Limb (tissue), 2 donors: Measurements from ENCODE around the gene CDC42EP2.

ENCODE experiments used
- DNase-seq, 2 donors: peaks; one replicate each; pipeline ENCODE4 v3.0.0-alpha.2; 2016; ENCODE audit errors: extremely low spot score in 2 of 2

CDC42EP2 gene

DNA sequence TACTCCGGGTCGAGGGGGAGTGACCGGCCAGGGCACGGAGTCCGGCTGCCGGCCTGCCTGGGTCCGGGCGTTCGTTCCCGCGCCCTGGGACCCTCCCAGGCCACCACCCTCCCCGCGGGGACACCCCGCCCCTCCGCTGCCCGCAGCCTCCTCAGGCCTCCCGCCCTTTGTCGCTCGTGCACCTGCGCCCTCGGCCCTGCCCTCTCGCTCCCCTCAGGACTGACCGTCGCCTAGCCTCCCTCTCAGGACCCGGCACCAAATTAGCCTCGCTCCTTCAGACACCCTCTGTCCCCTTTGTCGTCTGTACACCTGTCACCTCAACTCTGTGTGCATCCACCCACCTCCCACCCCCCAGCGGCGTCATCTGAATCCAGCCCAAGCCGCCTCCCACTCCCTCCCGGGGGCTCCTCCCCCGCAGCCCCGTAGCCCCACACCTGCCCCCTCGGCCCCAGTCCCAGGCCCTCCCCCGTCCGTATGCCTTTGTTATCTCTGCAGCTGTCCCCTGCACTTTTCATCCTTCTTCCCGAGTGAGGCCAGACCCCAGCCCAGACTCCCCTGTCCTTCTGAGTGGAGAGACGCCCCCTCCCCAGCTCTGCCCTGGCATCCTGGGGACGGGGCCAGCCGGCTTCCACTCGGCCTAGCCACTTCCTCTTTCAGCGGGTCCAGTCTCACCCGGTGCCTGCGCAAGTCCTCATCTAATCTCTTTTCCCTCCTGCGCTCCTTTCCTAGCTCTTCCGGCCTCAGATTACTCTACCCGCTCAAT lies 40.5 kb downstream of the CDC42EP2 start:
- peak in 1 of 2 donors; percentile 73 for DNase-seq

DNA sequence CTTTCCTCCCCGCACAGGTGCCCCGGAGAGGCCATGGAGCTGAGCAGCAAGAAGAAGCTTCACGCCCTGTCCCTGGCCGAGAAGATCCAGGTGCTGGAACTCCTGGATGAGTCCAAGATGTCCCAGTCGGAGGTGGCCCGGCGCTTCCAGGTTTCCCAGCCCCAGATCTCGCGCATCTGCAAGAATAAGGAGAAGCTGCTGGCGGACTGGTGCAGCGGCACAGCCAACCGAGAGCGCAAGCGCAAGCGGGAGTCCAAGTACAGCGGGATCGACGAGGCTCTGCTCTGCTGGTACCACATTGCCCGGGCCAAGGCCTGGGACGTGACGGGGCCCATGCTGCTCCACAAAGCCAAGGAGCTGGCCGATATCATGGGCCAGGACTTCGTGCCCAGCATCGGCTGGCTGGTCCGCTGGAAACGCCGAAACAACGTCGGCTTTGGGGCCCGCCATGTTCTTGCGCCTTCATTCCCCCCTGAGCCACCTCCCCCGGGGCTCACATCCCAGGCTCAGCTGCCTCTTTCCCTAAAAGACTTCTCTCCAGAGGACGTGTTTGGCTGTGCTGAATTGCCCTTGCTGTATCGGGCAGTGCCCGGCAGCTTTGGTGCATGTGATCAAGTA lies 41.2 kb downstream of the CDC42EP2 start:
- DNase-seq = peak in 1 of 2 donors; percentile 53

DNA sequence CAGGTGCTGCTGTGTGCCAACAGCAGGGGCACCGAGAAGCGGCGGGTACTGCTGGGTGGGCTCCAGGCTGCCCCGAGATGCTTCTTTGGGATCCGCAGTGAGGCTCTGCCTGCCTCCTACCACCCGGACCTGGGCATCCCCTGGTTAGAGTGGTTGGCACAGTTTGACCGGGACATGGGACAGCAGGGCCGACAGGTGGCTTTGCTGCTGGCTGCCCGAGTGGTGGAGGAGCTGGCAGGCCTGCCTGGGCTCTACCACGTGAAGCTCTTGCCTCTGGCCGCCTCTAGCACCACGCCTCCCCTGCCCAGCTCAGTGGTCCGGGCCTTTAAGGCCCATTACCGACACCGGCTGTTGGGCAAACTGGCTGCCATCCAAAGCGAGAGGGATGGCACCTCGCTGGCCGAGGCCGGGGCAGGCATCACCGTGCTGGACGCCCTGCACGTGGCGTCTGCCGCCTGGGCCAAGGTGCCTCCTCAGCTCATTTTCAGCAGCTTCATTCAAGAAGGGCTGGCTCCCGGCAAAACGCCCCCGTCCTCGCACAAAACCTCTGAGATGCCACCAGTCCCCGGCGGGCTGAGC lies 41.8 kb downstream of the CDC42EP2 start:
- no peak for DNase-seq

DNA sequence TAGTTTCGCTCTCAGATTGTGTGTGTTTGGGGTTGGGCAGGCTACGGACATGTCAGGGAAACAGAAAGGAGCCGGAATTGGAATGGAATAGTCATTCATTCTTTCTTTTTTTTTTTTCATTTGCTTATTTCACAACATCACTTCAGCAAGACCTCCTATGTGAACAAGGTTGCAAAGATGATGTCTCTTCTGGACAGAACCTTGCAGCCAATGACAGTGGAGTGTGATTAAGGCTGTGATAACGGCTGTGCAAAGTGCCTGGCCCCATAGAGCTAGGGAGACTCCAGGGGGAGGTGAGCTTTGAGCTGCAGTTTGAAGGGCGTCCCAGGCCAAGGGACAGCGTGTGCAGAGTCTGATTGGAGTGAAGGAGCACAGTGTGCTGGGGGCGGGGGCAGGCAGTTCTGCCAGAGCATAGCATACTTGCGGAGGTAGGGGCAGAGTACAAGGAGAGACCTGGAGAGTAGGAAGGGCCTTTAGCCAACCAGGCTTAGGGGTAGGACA lies 43.2 kb downstream of the CDC42EP2 start:
- DNase-seq = no peak

DNA sequence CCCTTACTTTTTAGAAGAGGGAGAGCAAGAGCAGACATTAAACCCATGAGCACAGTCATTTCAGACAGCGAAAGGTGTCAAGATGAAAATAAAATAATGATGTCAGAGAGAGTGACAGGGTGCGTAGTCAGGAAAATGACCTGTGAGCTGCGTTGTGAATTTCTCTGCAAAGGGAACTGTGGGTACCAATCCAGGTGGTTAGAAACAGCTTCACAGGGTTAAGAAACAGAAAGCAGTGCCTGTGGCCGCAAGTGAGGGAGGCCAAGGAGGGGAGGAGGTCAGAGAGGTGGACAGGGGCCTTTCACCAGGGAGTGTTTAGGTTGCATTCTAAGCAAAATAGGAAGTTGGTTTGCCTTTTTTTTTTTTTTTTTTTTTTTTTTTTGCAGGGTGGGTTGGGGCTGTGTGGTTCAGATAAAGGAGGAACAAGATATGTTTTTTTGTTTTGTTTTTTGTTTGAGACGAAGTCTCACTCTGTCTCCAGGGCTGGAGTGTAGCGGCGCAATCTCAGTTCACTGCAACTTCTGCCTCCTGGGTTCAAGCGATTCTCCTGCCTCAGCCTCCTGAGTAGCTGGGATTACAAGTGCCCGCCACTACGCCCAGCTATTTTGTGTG lies 47.8 kb downstream of the CDC42EP2 start:
- no peak for DNase-seq

DNA sequence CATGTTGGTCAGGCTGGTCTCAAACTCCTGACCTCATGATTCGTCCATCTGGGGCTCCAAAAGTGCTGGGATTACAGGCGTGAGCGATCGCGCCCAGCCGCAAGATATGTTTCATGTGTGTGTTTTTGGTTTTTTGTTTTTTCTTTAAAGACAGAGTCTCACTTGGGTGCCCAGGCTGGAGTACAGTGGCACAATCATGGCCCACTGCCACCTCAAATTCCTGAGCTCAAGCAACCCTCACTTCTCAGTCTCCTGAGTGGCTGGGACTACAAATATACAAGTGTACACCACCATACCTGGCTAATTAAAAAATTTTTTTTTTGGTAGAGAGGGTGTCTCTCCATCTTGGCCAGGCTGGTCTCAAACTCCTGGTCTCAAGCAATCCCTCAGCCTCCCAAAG lies 48.3 kb downstream of the CDC42EP2 start:
- DNase-seq = no peak

DNA sequence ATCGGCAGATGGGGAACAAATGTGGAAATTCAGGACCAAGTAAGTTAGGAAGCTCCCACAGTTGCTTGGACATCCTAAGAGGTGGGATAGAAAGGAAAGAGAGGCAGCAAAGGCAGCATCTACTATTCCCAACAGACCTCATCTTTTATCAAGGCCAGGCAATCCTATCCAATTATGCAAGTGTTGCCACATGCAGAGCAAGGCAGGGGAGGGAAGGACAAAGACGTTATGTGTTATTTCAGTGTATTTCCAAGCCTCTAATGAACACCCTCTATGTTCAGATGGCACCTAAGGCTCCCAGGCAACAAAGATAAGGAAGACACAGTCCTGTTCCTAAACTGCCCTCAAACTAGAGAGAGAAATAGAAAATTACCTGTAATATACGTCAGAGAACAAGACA lies 49.1 kb downstream of the CDC42EP2 start:
- no peak for DNase-seq

DNA sequence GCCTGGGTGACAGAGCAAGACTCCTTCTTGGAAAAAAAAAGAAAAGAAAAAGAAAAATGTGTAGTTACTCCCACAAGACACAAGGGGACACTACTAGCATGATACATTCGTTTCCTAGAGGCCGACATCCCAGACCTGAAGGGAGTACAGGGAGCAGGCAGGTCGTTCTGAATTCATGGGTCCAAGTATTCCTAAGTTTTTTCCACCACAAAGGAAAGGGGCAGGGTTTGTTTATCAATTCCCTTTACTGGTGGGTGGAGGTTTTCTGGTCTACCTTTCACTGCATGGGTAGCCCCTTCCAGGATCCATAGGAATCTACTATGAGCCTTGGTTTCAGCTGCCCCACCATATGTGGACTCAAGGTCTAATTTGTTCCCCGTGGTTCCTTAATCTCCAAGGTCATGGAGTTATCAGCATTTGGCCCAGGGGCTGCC lies 51.7 kb downstream of the CDC42EP2 start:
- peak in 1 of 2 donors; percentile 90 for DNase-seq

DNA sequence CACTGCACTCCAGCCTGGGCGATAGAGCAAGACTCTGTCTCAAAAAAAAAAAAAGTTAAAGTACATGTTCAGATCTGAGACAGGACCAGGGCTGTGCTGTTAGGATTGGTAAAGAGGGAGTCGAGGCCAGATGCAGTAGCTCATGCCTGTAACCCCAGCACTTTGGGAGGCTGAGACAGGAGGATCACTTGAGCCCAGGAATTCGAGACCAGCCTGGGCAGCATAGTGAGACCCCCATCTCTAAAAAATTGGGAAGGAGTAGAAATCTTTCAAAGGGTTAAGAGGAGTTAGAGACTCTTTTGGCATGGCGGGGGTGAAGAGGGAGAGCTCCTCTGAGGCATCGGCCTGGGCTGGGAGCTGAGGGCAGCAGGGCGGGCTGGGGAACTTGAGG lies 56.0 kb downstream of the CDC42EP2 start:
- no peak for DNase-seq
